ENCODE data around the gene TRMT1.

TRMT1 gene

DNA sequence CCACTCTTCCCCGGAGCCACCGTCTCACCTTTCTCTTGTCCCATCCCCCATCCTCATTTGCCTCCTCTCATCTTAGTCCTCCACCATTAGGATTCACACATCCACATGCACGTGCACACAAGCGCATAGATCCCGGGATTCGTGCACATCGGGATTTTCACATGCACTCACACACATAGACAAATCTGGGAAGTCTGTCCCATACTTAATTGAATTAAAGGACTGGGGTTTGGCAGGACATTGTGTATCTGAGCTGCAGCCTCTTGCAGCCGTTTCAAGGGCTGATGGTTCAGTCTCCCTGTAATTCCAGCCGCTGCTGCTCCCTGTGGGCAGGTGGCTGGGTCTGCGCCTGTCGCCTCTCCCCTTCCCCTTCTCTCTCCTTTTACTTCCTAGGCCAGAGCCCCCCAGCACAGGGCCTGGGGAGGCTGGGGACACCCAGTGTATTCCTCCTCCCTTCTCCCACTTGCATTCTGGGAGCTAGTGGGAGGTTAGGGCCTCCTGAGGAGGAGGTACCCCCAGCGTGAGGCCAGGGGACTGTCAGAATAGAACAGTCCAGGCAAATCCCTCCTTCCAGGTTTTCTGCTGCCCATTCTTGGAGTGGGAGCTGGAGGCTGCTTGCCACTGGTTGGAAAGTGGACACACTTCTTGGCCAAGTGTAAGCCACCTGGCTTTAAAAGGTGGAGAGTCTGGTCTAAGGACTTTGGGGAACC lies 57.4 kb downstream of the TRMT1 start:
- H3K27ac Mint-ChIP-seq, result no peak overlapping the region
- H3K4me3 Mint-ChIP-seq, result no peak overlapping the region
- peaks cover 33% of the 10 kb centered on the region for H3K27me3 Mint-ChIP-seq (ENCODE audit: low read depth)
- peaks cover 2% of the 10 kb centered on the region for H3K4me1 Mint-ChIP-seq (ENCODE audit: low read depth)
- H3K36me3 Mint-ChIP-seq (ENCODE audit: low read depth), result no peaks in the 10 kb centered on the region
- no peaks in the 10 kb centered on the region for H3K9me3 Mint-ChIP-seq

- no peak overlapping the region for H3K4me3 Mint-ChIP-seq
- H3K36me3 Mint-ChIP-seq (ENCODE audit: low read depth), result no peaks in the 10 kb centered on the region
- H3K4me1 Mint-ChIP-seq (ENCODE audit: low read depth), result peaks cover 2% of the 10 kb centered on the region
- peaks cover 25% of the 10 kb centered on the region for H3K27me3 Mint-ChIP-seq (ENCODE audit: low read depth)
- no peak overlapping the region for H3K27ac Mint-ChIP-seq
- H3K9me3 Mint-ChIP-seq, result no peaks in the 10 kb centered on the region
Measured at GRCh38 chr19:13057744-13058143, 58.8 kb downstream of the TRMT1 start.

- H3K27me3 Mint-ChIP-seq (ENCODE audit: low read depth), result peaks cover 22% of the 10 kb centered on the region
- H3K36me3 Mint-ChIP-seq (ENCODE audit: low read depth), result no peaks in the 10 kb centered on the region
- no peak overlapping the region for H3K4me3 Mint-ChIP-seq
- peaks cover 2% of the 10 kb centered on the region for H3K4me1 Mint-ChIP-seq (ENCODE audit: low read depth)
- H3K27ac Mint-ChIP-seq, result no peak overlapping the region
- no peaks in the 10 kb centered on the region for H3K9me3 Mint-ChIP-seq
Measured at GRCh38 chr19:13057147-13057572, 59.4 kb downstream of the TRMT1 start.

- no peak overlapping the region for H3K27ac Mint-ChIP-seq
- H3K4me1 Mint-ChIP-seq (ENCODE audit: low read depth), result peaks cover 5% of the 10 kb centered on the region
- no peak overlapping the region for H3K4me3 Mint-ChIP-seq
- no peaks in the 10 kb centered on the region for H3K9me3 Mint-ChIP-seq
- H3K27me3 Mint-ChIP-seq (ENCODE audit: low read depth), result peaks cover 22% of the 10 kb centered on the region
- H3K36me3 Mint-ChIP-seq (ENCODE audit: low read depth), result no peaks in the 10 kb centered on the region
Measured at GRCh38 chr19:13056052-13056660, 60.4 kb downstream of the TRMT1 start.

- Mint-ChIP-seq H3K27ac (no peak overlapping the region), H3K4me3 (no peak overlapping the region), H3K9me3 (no peaks in the 10 kb centered on the region), H3K36me3 (ENCODE audit: low read depth) (no peaks in the 10 kb centered on the region), H3K4me1 (ENCODE audit: low read depth) (peaks cover 5% of the 10 kb centered on the region), H3K27me3 (ENCODE audit: low read depth) (peaks cover 15% of the 10 kb centered on the region)
Measured at GRCh38 chr19:13055213-13056051, 61.1 kb downstream of the TRMT1 start.

Data from T-helper 1 cell treated with Interleukin-12 subunit alpha and Interleukin-12 subunit beta and Interleukin-4 antibody, amounts not matched to agents 30 μg/mL and 1 μg/mL, for 36 hours (primary cell).